Measurements from ENCODE around the gene KLHL8.

Gene KLHL8

DNA sequence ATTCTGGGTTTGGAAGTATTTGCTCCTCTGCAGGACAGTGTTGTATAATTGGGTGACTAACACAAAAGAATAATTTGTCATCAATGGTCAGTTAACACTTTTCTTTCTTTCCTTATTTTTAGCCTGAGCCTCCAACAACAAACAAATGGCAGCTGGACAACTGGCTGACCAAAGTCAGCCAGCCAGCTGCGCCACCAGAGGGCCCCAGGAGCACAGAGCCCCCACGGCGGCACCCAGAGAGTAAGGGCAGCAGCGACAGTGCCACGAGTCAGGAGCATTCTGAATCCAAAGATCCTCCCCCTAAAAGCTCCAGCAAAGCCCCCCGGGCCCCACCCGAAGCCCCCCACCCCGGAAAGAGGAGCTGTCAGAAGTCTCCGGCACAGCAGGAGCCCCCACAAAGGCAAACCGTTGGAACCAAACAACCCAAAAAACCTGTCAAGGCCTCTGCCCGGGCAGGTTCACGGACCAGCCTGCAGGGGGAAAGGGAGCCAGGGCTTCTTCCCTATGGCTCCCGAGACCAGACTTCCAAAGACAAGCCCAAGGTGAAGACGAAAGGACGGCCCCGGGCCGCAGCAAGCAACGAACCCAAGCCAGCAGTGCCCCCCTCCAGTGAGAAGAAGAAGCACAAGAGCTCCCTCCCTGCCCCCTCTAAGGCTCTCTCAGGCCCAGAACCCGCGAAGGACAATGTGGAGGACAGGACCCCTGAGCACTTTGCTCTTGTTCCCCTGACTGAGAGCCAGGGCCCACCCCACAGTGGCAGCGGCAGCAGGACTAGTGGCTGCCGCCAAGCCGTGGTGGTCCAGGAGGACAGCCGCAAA lies 106.0 kb downstream of the KLHL8 start:
- no peak overlapping the region for H3K4me3 ChIP-seq (ENCODE audit: low read length)
- TF ChIP-seq ZNF274 (IDR thresholded peaks at IDR 0.05; ENCODE audit: low read depth, low read length), result no peak

- no peak overlapping the region for H3K4me3 ChIP-seq (ENCODE audit: low read length)
- no peak for TF ChIP-seq ZNF274 (IDR thresholded peaks at IDR 0.05; ENCODE audit: low read depth, low read length)
Measured at GRCh38 chr4:87112063-87112462, 108.4 kb downstream of the KLHL8 start.

Measured in GM08714 (cell line).